HUES6 (cell line): Measurements from ENCODE around the gene CFAP100.

Source experiments
- H3K27ac ChIP-seq: 2 replicates; pipeline ENCODE4 v1.7.0; 2013; ENCODE audit warnings: low read depth, mild to moderate bottlenecking, low read length, inconsistent platforms
- H3K27me3 ChIP-seq: 2 replicates; pipeline ENCODE4 v1.6.1; 2013; ENCODE audit warnings: low read length; ENCODE audit not compliant: control insufficient read depth, insufficient read depth
- H3K36me3 ChIP-seq: 2 replicates; pipeline ENCODE4 v1.6.1; 2013; ENCODE audit warnings: low read length; ENCODE audit not compliant: control insufficient read depth, insufficient read depth
- H3K4me1 ChIP-seq: 2 replicates; pipeline ENCODE4 v1.6.1; 2013; ENCODE audit warnings: low read length; ENCODE audit not compliant: control insufficient read depth, insufficient read depth
- H3K4me3 ChIP-seq: 2 replicates; pipeline ENCODE4 v1.5.1; 2013; ENCODE audit warnings: low read depth, low read length
- H3K9ac ChIP-seq: one replicate; pipeline ENCODE4 v1.6.1; 2013; ENCODE audit warnings: mild to moderate bottlenecking, low read length
- H3K9me3 ChIP-seq: 2 replicates; pipeline ENCODE4 v1.6.1; 2013; ENCODE audit warnings: low read depth, low read length; ENCODE audit not compliant: control insufficient read depth, insufficient read depth

CFAP100 gene

DNA sequence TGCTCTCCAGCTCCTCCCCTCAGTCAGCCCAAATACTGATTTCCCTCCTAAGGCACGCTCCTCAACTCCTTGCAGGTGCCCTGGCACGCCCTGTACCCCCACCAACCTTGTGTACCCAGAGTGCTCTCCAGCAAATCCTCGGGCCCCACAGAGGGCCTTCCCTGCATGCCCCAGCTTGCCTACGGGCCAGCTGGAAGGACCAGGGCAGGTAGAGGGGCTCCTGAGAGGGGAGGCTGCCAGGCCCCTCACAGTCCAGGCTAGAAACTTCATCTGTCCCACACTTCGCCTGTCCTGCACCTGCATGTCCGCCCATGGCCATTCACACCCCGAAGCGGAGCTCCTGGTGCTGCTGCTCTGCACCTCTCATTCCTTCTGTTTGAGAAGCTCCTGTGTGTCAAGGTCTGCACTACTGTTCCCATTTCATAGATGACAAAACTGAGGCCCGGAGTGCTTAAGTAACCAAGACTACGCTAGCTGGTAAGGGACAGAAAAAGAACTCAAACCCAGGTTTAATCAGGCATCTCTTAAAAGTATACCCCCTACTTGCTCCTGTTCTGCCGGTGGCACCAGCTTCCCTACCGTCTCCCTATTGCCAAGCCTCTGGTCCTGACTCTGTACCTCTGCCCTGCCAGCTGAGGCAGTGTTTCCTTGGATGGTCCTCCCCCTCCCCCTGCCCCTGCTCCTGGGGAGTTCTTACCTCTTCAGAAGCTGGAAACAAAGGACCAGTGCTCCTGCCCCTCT, 45.4 kb downstream of the CFAP100 start:
- H3K4me3 ChIP-seq = no peak overlapping the region
- H3K36me3 ChIP-seq = peaks cover 32% of the 10 kb centered on the region

DNA sequence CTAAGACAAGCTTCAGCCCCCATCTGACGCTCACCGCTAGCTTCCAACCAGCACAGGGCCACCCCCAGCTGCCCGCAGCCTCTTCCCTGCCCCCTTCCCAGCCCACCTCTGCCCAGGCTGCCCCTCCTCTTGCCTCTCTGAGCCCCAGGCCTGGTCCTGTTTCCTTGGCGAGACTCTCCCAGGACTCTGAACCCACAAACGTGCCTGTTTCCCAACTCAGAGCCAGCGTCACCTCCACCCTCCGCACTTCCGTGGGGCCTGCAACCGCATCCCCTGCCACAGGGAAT, 45.9 kb downstream of the CFAP100 start:
- Histone ChIP-seq H3K36me3 (peaks cover 35% of the 10 kb centered on the region), H3K27me3 (no peaks in the 10 kb centered on the region), H3K9me3 (no peaks in the 10 kb centered on the region), H3K9ac (no peak overlapping the region), H3K4me3 (no peak overlapping the region), H3K27ac (no peak overlapping the region), H3K4me1 (peaks cover 12% of the 10 kb centered on the region; the same call in 1 of the 2 replicates)

More for the DNA sequence above, 45.4 kb downstream of the CFAP100 start:
- Histone ChIP-seq H3K27ac (no peak overlapping the region), H3K4me1 (peaks cover 12% of the 10 kb centered on the region; the same call in 1 of the 2 replicates), H3K9me3 (no peaks in the 10 kb centered on the region), H3K9ac (no peak overlapping the region), H3K27me3 (no peaks in the 10 kb centered on the region)

DNA sequence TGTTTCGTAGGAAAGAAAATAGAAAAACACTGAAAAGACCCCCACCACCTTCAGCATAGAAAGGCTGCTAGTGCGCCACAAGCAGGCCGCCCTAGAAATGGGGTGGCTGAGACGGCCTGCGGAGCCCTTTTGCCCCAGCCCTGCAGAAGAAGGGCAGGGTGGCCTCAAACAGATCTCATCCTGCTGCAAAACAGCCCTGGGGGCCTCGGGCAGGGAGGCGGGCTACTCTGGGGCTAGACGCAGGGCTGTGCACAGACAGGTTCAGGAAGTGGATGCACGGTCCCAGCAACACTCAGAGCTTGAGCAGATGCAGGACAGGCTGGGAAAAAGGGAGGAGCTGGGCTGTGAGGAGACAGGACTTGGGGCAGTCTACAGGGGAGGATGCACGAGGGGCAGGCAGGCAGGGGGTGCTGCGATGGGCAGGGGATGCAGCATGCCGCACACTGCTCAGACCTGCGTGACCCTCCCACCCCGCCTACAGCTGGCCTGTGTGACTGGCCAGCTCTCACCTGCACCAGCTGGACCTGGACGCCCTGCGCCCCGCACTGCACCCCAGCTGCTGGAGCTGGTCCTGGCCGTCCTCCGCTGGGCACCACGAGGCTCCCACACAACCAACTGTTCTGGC, 46.7 kb downstream of the CFAP100 start:
- H3K4me3 ChIP-seq = no peak overlapping the region
- H3K4me1 ChIP-seq = peaks cover 14% of the 10 kb centered on the region
- H3K9me3 ChIP-seq = no peaks in the 10 kb centered on the region
- H3K27ac ChIP-seq = no peak overlapping the region
- no peaks in the 10 kb centered on the region for H3K27me3 ChIP-seq
- peaks cover 34% of the 10 kb centered on the region for H3K36me3 ChIP-seq
- no peak overlapping the region for H3K9ac ChIP-seq

DNA sequence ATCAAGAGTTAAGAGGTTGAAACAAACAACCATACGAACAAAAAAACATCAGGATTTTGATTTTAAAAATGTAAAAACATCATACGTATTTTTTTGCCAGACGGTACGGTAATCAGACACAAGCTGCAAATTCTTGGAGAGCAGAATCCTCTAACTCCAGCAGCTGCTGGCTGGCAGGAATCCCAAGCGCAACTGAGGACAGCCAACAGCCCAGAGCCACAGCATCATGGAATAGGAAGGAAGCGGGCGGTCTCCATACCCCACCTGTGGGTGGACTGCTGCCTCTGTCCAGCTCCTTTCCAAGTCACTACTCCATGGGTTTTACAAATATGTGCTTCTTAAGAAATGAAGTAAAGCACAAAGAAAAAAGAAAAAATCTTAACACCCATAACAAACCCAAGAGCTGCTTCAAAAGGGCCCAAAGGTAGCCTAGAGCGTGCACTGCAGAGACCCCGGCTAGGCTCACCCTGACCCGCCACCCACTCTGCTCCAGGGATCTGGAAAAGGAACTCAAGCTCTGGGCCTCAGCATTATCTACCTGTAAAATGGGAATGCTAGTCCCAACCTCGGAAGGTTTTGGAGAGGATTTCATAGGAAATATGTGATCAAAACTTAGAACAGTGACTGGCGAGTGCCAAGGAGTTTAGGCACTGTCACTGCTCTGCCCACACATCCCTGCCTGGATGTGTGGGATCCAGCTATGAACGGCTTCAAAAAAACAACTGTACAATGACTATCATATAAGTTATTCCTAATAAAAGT, 47.6 kb downstream of the CFAP100 start:
- Histone ChIP-seq H3K27ac (no peak overlapping the region), H3K36me3 (peaks cover 28% of the 10 kb centered on the region), H3K27me3 (no peaks in the 10 kb centered on the region), H3K4me1 (peaks cover 17% of the 10 kb centered on the region), H3K9me3 (no peaks in the 10 kb centered on the region), H3K9ac (no peak overlapping the region), H3K4me3 (no peak overlapping the region)

DNA sequence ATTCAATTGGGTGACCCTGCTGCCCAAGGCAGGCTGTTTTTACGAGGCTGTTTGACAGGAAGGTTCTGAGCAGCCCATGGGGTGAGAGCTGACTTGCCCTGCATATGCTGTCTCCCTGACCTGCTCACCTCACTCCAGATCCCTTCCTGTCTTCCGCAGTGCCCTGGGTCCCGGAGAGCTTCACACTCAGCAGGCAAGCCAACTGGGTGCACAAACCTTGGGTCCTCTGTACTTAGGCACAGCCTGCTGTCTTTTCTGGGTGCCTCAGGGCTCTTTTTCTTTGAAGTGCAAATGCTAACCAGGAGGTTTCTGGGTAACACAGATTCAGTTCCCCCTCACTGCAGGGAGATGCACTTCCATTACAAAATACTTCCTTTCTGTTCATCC, 48.1 kb downstream of the CFAP100 start:
- Histone ChIP-seq H3K4me1 (peaks cover 17% of the 10 kb centered on the region), H3K27ac (no peak overlapping the region), H3K4me3 (no peak overlapping the region), H3K9ac (no peak overlapping the region), H3K9me3 (no peaks in the 10 kb centered on the region), H3K36me3 (peaks cover 26% of the 10 kb centered on the region), H3K27me3 (no peaks in the 10 kb centered on the region)

DNA sequence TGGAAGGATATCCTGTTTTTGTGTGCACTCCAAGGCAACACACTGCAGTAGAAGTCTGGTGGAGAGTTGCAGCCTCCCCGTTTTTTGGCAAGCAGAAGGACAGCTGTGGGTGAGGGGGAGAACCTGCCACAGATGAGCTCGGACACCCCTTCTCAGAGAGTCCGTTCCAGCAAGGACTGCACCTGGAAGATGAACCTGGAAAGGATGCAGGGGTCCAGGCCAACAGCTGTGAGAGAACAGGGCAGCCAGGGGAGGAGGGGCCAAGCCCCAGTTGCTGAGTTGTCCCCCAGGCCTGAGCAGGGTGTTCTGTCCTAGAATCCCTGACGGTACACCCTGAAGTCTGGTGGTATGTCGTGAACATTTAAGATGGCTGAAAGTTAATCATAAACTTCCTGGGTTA, 50.8 kb downstream of the CFAP100 start:
- Histone ChIP-seq H3K9me3 (no peaks in the 10 kb centered on the region), H3K9ac (no peak overlapping the region), H3K27me3 (no peaks in the 10 kb centered on the region), H3K36me3 (peaks cover 27% of the 10 kb centered on the region), H3K4me3 (no peak overlapping the region), H3K27ac (no peak overlapping the region), H3K4me1 (peaks cover 13% of the 10 kb centered on the region)

DNA sequence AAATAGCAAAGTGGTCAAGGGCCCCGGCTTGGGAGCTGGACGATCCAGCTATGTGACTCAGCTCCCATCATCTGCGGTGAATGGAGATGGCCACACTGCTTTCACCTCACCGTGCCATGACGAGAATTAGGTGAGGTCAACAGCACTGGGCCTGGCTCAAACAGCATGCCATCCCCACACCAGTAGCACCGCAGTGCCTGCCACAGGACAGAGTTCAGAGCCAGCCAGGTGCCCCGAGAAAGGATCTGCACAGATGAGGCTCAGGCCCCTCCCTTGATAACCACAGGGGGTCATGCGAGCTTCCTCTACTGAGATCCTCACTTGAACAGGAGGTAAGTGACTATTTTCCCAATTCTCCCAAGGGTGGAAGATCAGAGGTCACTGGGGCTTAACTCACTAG, 51.6 kb downstream of the CFAP100 start:
- Histone ChIP-seq H3K9ac (no peak overlapping the region), H3K36me3 (peaks cover 31% of the 10 kb centered on the region), H3K9me3 (no peaks in the 10 kb centered on the region), H3K4me3 (no peak overlapping the region), H3K4me1 (peaks cover 13% of the 10 kb centered on the region), H3K27me3 (no peaks in the 10 kb centered on the region), H3K27ac (no peak overlapping the region)

DNA sequence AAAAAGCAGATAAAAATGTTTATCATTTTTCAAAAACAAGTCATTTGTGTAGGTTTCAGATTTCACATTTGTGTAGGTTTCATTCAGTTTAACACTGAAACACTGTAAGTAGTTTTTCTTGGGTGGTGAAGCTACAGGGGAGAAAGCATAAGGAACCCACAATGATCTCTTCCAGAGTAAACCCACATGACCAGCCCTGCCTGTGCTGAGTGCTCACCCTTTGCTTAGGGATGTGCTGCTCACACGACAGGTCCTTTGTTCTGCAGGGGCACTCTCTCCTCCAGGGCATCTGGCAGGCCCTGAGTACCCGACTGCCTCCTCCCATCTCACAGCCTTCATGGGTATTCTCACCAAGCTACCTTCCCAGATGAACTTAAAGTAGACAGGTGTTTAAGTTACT, 52.1 kb downstream of the CFAP100 start:
- Histone ChIP-seq H3K9ac (no peak overlapping the region), H3K4me3 (no peak overlapping the region), H3K27ac (no peak overlapping the region), H3K36me3 (peaks cover 32% of the 10 kb centered on the region), H3K9me3 (no peaks in the 10 kb centered on the region), H3K4me1 (peaks cover 13% of the 10 kb centered on the region), H3K27me3 (no peaks in the 10 kb centered on the region)

DNA sequence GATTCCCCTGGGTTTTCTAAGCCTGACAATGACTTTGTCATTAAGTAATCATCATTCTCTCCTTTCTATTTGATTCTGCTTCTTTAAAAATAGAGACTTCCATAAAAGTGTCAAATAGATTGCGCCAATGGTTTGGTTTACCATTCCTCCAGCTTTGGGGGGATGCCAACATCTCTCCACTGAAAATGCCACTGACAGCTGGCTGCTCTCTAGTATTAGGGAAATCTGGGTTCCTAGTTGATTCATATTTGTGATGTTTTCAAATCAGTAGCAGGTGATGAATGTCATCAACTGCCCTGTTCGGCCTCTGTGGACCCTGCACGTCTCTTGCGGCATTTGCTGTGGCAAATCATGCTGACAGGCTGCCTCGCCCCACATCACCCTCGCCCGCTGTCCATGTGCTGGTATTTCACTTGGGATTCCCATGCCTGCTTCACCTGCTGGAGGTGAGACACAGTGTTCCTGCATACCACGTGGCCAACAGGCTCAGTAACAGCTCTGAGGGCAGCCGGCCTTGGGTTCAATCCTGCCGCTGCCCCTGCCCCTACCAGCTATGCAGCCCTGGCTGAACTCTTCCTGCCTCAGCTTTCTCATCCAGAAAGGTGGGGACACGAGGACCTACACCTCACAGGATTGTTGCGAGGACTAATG, 52.9 kb downstream of the CFAP100 start:
- Histone ChIP-seq H3K27ac (no peak overlapping the region), H3K9me3 (no peaks in the 10 kb centered on the region), H3K9ac (no peak overlapping the region), H3K4me1 (peaks cover 11% of the 10 kb centered on the region), H3K27me3 (no peaks in the 10 kb centered on the region), H3K4me3 (no peak overlapping the region), H3K36me3 (peaks cover 40% of the 10 kb centered on the region)

DNA sequence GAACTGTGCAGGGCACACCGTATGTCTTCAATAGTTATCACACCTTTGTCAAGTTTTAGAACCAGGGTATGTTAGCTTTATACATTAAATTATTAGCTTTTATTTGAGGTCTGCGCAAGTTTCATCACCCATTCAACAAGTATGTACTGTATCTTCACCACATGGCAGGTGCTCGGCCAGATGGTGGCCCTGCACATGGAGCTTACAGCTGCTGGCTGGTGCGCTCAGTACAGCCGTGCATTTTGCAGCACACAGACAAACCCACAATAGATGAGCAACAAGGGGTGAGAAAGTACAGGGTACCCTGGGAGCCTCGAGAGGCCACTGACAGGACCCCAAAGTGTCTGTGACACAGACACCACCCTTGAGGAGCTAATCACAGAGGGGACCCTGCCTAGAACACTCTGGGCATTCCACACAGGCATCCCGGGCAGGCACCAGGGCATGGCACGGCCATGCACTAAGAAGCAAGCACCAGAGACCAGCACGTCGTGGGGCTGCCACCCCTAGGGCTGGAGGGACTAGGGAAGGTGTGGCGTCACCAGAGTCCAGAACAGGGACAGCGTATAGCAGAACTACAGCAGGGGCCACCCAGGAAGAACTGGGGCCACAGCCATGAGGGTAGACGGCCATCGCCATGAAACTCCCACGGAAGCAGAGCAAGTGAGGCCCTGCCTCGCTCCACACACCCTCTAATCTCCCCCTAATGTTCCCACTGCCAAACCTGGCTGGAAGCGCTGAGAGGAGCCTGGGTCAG, 53.6 kb downstream of the CFAP100 start:
- H3K27ac ChIP-seq = no peak overlapping the region
- no peak overlapping the region for H3K4me3 ChIP-seq
- H3K36me3 ChIP-seq = peaks cover 47% of the 10 kb centered on the region
- peaks cover 5% of the 10 kb centered on the region; the same call in 1 of the 2 replicates for H3K4me1 ChIP-seq
- no peaks in the 10 kb centered on the region for H3K9me3 ChIP-seq
- no peaks in the 10 kb centered on the region for H3K27me3 ChIP-seq
- H3K9ac ChIP-seq = no peak overlapping the region
